IPS-15b (cell line): ENCODE measurements around the gene MYH9.

Experiments used
- H3K27me3 ChIP-seq: one replicate; pipeline ENCODE4 v1.6.1; 2013; ENCODE audit warnings: low read length; ENCODE audit not compliant: control insufficient read depth, insufficient read depth
- H3K36me3 ChIP-seq: one replicate; pipeline ENCODE4 v1.6.1; 2013; ENCODE audit warnings: low read length; ENCODE audit not compliant: control insufficient read depth, insufficient read depth
- H3K4me1 ChIP-seq: one replicate; pipeline ENCODE4 v1.6.1; 2013; ENCODE audit warnings: mild to moderate bottlenecking, low read length; ENCODE audit not compliant: control insufficient read depth, insufficient read depth
- H3K4me3 ChIP-seq: one replicate; pipeline ENCODE4 v1.5.1; 2013; ENCODE audit warnings: low read depth, low read length
- H3K9ac ChIP-seq: one replicate; pipeline ENCODE4 v1.6.1; 2013; ENCODE audit warnings: low read depth, mild to moderate bottlenecking, low read length
- H3K9me3 ChIP-seq: one replicate; pipeline ENCODE4 v1.6.1; 2013; ENCODE audit warnings: mild to moderate bottlenecking, low read length; ENCODE audit not compliant: control insufficient read depth, insufficient read depth

MYH9 gene

DNA sequence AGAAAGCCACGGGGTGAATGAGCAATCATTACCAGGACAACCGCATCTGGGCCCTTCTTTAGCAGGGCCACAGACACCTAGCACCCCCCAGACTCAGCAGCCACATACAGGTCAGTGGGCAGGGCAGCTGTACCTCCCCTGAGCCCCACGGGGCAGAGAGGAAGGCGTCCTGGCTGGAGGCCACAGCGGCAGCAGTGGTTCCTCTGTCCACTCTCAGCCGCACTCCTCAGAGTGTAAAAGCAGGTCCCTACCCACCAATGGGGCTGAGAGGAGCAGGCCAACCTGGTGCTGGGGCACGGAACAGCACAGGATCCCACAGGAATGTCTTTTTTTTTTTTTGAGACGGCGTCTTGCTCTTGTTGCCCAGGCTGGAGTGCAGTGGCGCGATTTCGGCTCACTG lies 69.3 kb downstream of the MYH9 start:
- Histone ChIP-seq H3K4me1 (no peaks in the 10 kb centered on the region), H3K36me3 (peaks cover 83% of the 10 kb centered on the region), H3K27me3 (no peaks in the 10 kb centered on the region), H3K4me3 (no peak overlapping the region), H3K9ac (no peak overlapping the region), H3K9me3 (no peaks in the 10 kb centered on the region)

DNA sequence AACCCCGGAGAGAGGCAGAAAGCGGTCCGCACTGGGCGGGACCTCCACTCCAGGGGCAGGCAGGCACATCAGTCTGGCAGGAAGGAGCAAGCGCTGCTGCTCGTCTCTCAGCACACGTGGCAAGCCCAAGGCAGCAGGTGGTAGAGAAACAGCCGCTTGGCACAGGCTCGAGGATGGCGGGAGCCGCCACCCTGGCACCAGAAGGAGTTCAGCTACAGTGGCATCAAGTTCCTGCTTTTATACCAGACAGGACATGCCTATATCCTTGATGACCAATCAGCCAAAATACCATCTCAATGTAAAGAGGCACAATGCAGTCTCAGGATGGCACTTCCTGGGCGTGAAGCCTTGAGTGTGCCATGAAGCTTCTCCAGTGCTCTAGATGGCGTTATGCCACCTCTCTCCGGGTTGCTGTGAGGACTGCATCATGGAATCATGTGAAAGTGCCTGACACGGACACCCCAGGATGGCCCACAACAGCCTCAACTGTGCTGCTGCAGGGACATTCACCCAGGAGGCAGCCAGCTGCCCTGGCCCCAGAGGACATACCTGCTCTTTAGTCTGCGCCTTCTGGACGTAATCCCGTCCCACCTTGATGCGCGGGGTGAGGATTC lies 70.0 kb downstream of the MYH9 start:
- Histone ChIP-seq H3K4me1 (no peaks in the 10 kb centered on the region), H3K27me3 (no peaks in the 10 kb centered on the region), H3K36me3 (peaks cover 78% of the 10 kb centered on the region), H3K9ac (no peak overlapping the region), H3K4me3 (no peak overlapping the region), H3K9me3 (no peaks in the 10 kb centered on the region)

DNA sequence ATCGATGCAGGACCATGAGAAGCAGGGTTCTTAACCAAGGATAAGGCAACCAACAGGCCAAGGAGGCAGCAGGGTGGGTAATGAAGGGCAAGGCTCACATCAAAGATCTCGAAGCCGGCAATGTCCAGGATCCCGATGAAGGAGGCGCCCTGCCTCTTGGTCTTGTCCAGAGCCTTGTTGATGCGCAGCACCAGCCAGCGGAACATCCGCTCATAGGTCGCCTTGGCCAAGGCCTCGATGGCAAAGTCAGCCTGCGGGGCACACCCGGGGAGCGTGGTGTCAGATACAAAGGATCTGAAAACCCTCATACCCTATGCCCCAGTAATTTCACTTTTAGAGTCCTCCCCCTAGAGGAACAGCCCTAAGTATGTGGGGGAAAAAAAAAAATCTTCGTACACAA lies 71.3 kb downstream of the MYH9 start:
- Histone ChIP-seq H3K27me3 (no peaks in the 10 kb centered on the region), H3K4me3 (no peak overlapping the region), H3K9me3 (no peaks in the 10 kb centered on the region), H3K4me1 (no peaks in the 10 kb centered on the region), H3K36me3 (peaks cover 78% of the 10 kb centered on the region), H3K9ac (no peak overlapping the region)

DNA sequence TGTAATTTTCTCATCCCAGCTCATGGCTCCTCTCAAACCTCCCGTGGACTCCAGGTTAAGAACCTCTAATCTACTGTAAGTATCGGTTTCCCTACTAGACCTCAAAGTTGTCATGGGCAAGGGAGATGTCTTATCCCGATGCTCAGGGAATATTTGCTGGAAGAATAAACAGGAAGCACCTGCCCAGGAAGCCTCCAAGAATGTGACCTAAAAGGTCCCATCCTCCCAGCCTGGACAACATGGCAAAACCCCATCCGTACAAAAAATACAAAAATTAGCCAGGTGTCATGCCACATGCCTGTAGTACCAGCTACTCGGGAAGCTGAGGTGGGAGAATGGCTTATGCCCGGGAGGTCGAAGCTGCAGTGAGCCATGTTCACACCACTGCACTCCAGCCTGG lies 72.4 kb downstream of the MYH9 start:
- no peaks in the 10 kb centered on the region for H3K4me1 ChIP-seq
- no peak overlapping the region for H3K9ac ChIP-seq
- H3K36me3 ChIP-seq, result peaks cover 80% of the 10 kb centered on the region

DNA sequence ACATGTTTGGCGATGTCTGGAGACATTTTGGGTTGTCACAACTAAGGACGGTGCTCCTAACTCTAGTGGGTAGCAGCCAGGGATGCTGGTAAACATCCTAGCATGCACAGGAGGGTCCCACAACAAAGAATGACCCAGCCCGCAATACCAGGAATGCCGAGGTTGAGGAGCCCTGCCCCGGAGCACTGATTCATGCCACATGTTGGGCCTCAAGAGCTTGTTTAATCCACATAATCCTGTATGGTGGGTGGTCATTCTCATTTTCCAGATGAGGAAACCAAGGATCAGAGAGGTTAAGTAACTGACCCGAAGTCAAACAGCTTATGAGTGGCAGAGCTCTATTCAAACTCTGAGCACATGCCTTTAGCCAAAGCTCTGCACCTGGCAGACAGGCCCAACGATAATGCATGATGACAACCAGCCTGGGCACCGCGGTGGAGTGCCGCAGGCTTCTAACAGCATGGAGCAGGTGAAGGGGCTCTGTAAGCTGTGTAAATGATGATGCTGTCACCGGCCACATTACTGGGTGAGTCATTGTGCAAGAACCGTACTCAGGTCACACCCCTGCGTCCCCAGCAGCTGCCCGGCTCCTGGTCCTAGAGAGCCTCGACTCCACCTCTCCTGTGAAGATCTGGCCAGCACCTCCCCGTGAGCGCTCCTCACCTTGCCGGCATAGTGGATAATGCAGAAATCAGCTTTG lies 76.2 kb downstream of the MYH9 start:
- Histone ChIP-seq H3K4me1 (no peaks in the 10 kb centered on the region), H3K9ac (no peak overlapping the region), H3K36me3 (peaks cover 69% of the 10 kb centered on the region), H3K27me3 (no peaks in the 10 kb centered on the region), H3K4me3 (no peak overlapping the region), H3K9me3 (no peaks in the 10 kb centered on the region)

More for the DNA sequence above, 72.4 kb downstream of the MYH9 start:
- Histone ChIP-seq H3K4me3 (no peak overlapping the region), H3K9me3 (no peaks in the 10 kb centered on the region), H3K27me3 (no peaks in the 10 kb centered on the region)

DNA sequence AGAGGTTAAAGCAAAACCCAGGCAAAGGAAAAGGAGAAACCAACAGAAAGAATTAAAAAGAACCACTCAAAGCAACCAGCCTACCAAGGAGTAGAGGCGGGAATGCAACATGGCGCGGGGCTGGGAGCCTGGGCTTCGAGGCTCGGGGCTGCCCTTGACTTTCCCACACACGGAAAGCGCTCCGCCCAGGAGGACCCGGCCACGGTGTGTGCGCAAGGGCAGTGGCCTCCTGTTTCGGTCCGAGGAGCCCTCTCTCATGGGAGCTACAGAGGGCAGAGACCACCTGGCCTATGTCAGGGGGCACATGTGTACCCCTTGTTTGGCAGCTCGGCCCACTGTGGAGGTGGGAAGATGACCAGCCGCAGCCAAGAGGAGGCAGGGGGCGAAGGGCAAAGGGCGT lies 78.9 kb downstream of the MYH9 start:
- Histone ChIP-seq H3K9me3 (no peaks in the 10 kb centered on the region), H3K36me3 (peaks cover 74% of the 10 kb centered on the region), H3K27me3 (no peaks in the 10 kb centered on the region), H3K4me1 (no peaks in the 10 kb centered on the region), H3K4me3 (no peak overlapping the region), H3K9ac (no peak overlapping the region)

DNA sequence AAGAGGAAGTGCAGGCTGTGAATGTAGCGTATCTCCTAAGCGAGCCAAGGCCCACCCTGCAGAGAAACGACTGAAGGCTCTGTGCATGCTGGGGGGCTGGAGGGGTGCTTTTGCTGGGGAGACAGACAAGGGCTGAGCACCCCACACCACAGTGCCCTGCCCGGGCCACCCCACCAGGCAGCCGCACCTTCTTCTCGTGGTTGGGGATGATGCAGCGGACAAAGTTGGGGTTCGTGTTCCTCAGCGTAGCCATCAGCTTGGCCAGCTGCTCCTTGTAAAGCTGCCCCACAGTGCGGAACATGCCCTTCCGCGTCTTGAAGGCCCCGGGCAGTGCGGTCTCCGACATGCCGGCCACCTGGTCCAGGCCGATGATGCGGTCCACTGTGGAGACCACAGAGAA lies 81.5 kb downstream of the MYH9 start:
- Histone ChIP-seq H3K4me3 (no peak overlapping the region), H3K36me3 (peaks cover 72% of the 10 kb centered on the region), H3K9ac (no peak overlapping the region), H3K4me1 (no peaks in the 10 kb centered on the region), H3K27me3 (no peaks in the 10 kb centered on the region), H3K9me3 (no peaks in the 10 kb centered on the region)

DNA sequence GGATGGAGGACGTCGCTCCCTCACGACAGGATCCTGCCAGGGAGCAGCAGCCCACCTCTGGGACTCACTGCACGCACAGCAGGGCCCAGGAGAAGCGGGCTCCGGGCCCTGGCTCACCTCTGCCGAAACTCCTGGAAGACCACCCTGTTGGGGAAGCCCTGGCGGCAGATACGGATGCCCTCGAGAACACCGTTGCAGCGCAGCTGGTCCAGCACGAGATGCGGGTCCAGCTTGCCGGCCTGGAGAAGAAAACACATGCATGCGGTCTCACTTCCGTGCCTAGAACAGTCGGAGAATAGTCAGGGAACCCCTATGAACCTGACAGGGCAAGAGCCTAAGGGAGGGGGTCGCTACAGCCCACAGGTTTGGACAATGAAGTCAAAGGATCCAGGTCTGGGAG lies 82.0 kb downstream of the MYH9 start:
- H3K9ac ChIP-seq, result no peak overlapping the region
- peaks cover 72% of the 10 kb centered on the region for H3K36me3 ChIP-seq
- H3K27me3 ChIP-seq, result no peaks in the 10 kb centered on the region
- H3K4me3 ChIP-seq, result no peak overlapping the region
- H3K4me1 ChIP-seq, result no peaks in the 10 kb centered on the region
- H3K9me3 ChIP-seq, result no peaks in the 10 kb centered on the region

DNA sequence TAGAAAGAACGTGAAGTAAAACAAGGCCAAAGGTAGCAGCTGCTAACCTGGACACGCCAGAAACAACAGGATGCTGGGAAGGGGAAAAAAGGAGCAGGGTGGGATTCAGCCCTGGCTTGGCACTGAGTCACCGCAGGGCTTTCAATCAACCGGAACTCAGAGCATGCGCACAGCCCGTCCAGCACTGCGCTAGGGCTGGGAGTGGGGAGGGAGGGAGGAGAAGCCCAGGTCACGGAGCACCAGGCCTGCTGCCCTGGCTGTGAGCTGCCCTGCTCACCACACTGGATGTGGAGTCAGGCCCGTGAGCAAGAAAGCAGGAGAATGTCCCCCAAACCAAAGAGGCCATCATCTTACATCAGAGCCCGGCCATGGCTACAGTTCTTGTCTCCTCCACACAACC lies 83.3 kb downstream of the MYH9 start:
- Histone ChIP-seq H3K27me3 (no peaks in the 10 kb centered on the region), H3K4me1 (no peaks in the 10 kb centered on the region), H3K9ac (no peak overlapping the region), H3K36me3 (peaks cover 78% of the 10 kb centered on the region), H3K9me3 (no peaks in the 10 kb centered on the region), H3K4me3 (no peak overlapping the region)

DNA sequence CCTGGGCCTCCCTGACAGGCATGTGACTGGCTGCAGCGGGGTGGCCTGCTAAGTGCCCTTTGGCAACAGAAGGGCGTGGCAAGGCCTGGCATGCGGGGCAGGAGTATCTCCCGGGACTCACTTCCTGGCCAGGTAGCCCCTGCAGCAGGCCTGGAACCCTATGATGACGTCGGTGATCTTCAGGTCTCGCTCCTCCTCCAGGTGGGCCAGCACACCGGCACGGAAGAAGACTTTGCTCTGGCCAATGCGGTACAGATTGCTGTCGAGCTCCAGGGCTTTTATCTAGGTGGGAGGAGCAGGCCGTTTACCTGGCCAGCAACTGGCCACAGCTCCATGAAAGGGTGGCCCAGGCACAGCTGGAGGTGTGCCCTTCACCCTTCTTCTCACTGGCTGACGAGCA lies 83.9 kb downstream of the MYH9 start:
- Histone ChIP-seq H3K27me3 (no peaks in the 10 kb centered on the region), H3K36me3 (peaks cover 78% of the 10 kb centered on the region), H3K9ac (no peak overlapping the region), H3K4me1 (no peaks in the 10 kb centered on the region), H3K9me3 (no peaks in the 10 kb centered on the region), H3K4me3 (no peak overlapping the region)

DNA sequence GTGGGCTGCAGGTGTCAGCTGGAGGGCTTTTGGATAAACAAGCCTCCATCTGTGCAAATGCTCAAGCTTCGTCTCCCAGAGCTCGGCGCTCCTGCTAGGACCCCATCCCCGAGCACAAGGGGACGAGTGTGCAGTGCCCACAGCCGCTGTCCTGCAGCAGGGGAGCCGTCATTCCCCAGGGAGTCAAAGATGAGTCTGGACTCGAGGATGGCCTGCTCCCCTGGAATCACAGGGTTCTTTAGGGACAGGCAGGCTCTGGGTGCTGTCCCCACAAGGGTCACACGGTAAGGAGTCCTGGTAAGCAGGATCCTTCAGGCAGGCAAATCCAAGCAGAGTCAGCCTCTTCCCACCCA lies 84.7 kb downstream of the MYH9 start:
- Histone ChIP-seq H3K36me3 (peaks cover 80% of the 10 kb centered on the region), H3K9ac (no peak overlapping the region)

DNA sequence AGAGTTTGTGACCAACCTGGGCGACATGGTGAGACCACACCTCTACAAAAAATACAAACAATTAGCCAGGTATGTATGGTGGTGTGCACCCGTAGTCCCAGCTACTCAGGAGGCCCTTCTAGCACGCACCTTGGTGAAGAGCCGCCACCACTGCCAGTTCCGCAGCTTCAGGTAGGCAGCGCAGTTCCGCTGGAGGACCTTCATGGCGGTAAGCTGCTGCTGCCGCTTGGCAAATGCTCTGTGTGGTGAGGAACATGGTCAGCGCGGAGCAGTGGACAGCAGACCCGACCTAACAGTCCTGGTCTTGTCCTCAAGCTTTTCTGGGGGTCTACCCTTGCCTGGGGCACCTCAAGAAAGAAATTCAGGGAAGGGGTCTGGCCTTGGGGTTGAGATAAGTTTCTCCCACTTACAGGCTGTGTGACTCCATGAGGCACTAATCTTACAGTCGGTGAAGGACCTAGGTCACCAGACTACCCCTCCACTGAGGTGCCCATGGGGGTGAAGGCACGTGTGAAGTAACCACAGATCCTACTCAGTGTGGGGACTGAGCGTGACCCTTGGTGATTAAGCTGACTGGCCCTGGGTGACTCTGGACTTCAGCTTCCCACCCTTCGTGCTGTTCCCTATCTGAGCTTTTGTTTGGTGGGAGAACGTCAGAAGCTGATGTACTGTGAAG lies 85.2 kb downstream of the MYH9 start:
- Histone ChIP-seq H3K27me3 (no peaks in the 10 kb centered on the region), H3K9me3 (no peaks in the 10 kb centered on the region), H3K9ac (no peak overlapping the region), H3K4me3 (no peak overlapping the region), H3K36me3 (peaks cover 83% of the 10 kb centered on the region), H3K4me1 (no peaks in the 10 kb centered on the region)

More for the DNA sequence above, 84.7 kb downstream of the MYH9 start:
- Histone ChIP-seq H3K9me3 (no peaks in the 10 kb centered on the region), H3K27me3 (no peaks in the 10 kb centered on the region), H3K4me3 (no peak overlapping the region), H3K4me1 (no peaks in the 10 kb centered on the region)
